Choroid plexus epithelial cell (primary cell): ENCODE data around the gene SYNJ1.

Experiments
- DNase-seq: peaks from one replicate; pipeline ENCODE4 v3.0.0-alpha.2; 2010; ENCODE audit warnings: low read depth
- H3K4me3 ChIP-seq: 2 replicates; pipeline ENCODE4 v1.5.1; 2011; ENCODE audit warnings: low read depth, mild to moderate bottlenecking, control low read depth, low read length, moderate library complexity
- CTCF ChIP-seq: conservative IDR thresholded peaks from 2 replicates; pipeline ENCODE4 v1.5.1; 2011; ENCODE audit warnings: low read depth, mild to moderate bottlenecking, control low read depth, inconsistent platforms, low read length, moderate library complexity

The SYNJ1 gene

GRCh38 chr21:32735524-32735923, 7.7 kb upstream of the SYNJ1 start:
- no peak for TF ChIP-seq CTCF
- no peak for DNase-seq
- no peak overlapping the region for H3K4me3 ChIP-seq

GRCh38 chr21:32733990-32734613, 6.3 kb upstream of the SYNJ1 start:
- no peak for DNase-seq
- no peak for TF ChIP-seq CTCF
- H3K4me3 ChIP-seq, result no peak overlapping the region

GRCh38 chr21:32733356-32733755, 5.5 kb upstream of the SYNJ1 start:
- no peak for DNase-seq
- TF ChIP-seq CTCF, result no peak
- H3K4me3 ChIP-seq, result no peak overlapping the region

- no peak for TF ChIP-seq CTCF
- DNase-seq, result no peak
- no peak overlapping the region for H3K4me3 ChIP-seq
Observed at GRCh38 chr21:32732544-32732943, 4.7 kb upstream of the SYNJ1 start.

- no peak overlapping the region for H3K4me3 ChIP-seq
- TF ChIP-seq CTCF, result no peak
- DNase-seq, result no peak
Observed at GRCh38 chr21:32728848-32729247, 1.0 kb upstream of the SYNJ1 start.

GRCh38 chr21:32728456-32728839, 635 bp upstream of the SYNJ1 start:
- DNase-seq, result no peak
- no peak for TF ChIP-seq CTCF
- H3K4me3 ChIP-seq, result peak overlapping the region; percentile 83
